ENCODE results near the gene TREX2.

Gene TREX2

GRCh38 chrX:153433161-153433680, 12.6 kb downstream of the TREX2 start:
- no peak for DNase-seq

- no peak for DNase-seq
These were observed 15.1 kb downstream of the TREX2 start for GRCh38 chrX:153430796-153431195.

GRCh38 chrX:153426204-153426603, 19.7 kb downstream of the TREX2 start:
- no peak for DNase-seq

- DNase-seq: no peak
These were observed 22.2 kb downstream of the TREX2 start for GRCh38 chrX:153423652-153424051.

GRCh38 chrX:153421856-153422255, 24.0 kb downstream of the TREX2 start:
- DNase-seq: no peak

- DNase-seq: no peak
These were observed 24.8 kb downstream of the TREX2 start for GRCh38 chrX:153420851-153421599.

GRCh38 chrX:153417637-153418036, 28.2 kb downstream of the TREX2 start:
- DNase-seq: no peak

- no peak for DNase-seq
These were observed 28.9 kb downstream of the TREX2 start for GRCh38 chrX:153416781-153417450.

- peak; percentile 75 for DNase-seq
These were observed 30.9 kb downstream of the TREX2 start for GRCh38 chrX:153414856-153415510.

- DNase-seq: no peak
These were observed 32.1 kb downstream of the TREX2 start for GRCh38 chrX:153413731-153414130.

GRCh38 chrX:153412746-153413720, 32.8 kb downstream of the TREX2 start:
- no peak for DNase-seq

- DNase-seq: no peak
These were observed 33.8 kb downstream of the TREX2 start for GRCh38 chrX:153411988-153412574.

GRCh38 chrX:153411255-153411987, 34.4 kb downstream of the TREX2 start, which contains the start of gene ZFP92:
TSS of gene ZFP92 (plus strand) at chrX:153411472. CDS start at chrX:153418323, 6,851 bp downstream.
- DNase-seq: peak; percentile 50

GRCh38 chrX:153410888-153411254, 35.0 kb downstream of the TREX2 start:
- no peak for DNase-seq

- no peak for DNase-seq
These were observed 35.5 kb downstream of the TREX2 start for GRCh38 chrX:153410373-153410772.

- DNase-seq: no peak
These were observed 36.3 kb downstream of the TREX2 start for GRCh38 chrX:153409414-153410101.

- no peak for DNase-seq
These were observed 36.9 kb downstream of the TREX2 start for GRCh38 chrX:153408871-153409351.

- no peak for DNase-seq
These were observed 37.6 kb downstream of the TREX2 start for GRCh38 chrX:153408221-153408721.

- no peak for DNase-seq
These were observed 38.1 kb downstream of the TREX2 start for GRCh38 chrX:153407736-153408135.

GRCh38 chrX:153406903-153407302, 39.0 kb downstream of the TREX2 start:
- DNase-seq: no peak

All from MV-4-11 (cell line).